ENCODE data around the gene IPO13. TPM values are rescaled to one million over a fixed set of nuclear protein-coding genes. Genes with fewer than 3 reads are reported as not detected.

Gene IPO13
- total RNA-seq, 1 experiment from 2014 or later, result 25.0 TPM

DNA sequence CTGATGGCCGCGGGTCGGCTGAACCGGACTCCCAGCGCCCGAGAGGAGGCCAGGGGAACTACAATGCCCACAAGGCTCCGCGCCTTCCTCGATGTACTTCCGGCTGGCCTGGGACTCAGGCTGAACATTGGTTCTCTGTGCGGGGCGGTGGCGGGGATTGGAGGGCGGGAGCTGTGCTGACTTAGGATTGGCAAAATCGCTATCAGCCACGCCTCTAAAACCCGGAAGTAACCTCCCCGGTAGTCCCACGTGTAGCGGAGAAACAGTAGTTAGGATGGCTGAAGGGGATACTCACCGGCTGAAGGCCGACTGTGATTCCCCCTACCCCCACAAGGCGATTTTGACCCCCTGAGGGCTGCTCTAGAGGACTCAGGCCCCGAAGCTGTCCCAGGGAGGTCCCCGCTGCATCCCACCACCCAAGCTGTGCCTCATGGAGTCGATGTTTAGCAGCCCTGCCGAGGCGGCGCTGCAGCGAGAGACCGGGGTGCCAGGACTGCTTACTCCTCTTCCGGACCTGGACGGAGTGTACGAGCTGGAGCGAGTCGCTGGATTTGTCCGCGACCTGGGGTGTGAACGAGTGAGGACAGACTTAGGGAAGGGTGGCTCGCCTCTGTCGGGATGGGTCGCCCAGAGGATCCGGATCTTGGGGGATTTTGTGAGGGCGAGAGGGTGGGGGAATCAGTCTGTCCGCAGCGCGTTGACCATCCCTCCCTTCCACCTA is 23.2 kb downstream of the IPO13 start, which contains the start of gene DPH2:
DPH2 (plus strand) TSS at position 265 of the 721 bp plus-strand sequence; CDS start at position 431, 166 bp downstream.
- Histone ChIP-seq H3K4me1 (replicated peaks; ENCODE audit: insufficient read depth) (peaks cover 15% of the 10 kb centered on the region), H3K4me3 (peak within 1 kb of the TSS; percentile 100), H3F3A (ENCODE audit: insufficient read depth, low read depth) (peaks cover 31% of the 10 kb centered on the region), H3K9me2 (ENCODE audit: insufficient read depth) (no peaks in the 10 kb centered on the region), H4K20me1 (ENCODE audit: insufficient read depth) (no peaks in the 10 kb centered on the region), H3K79me2 (ENCODE audit: low read depth) (peaks cover 19% of the 10 kb centered on the region), H3K4me2 (peak within 1 kb of the TSS; percentile 96), H2AFZ (peak within 1 kb of the TSS; percentile 86), H3K27me3 (ENCODE audit: insufficient read depth, low read depth) (no peaks in the 10 kb centered on the region), H3K36me3 (ENCODE audit: low read depth) (0 out of 2 replicates have a peak, but pooled peaks cover 6% of the 10 kb centered on the region), H3K27ac (no peak within 1 kb of the TSS), H3K9me3 (ENCODE audit: insufficient read depth, low read depth) (no peaks in the 10 kb centered on the region)
- intact Hi-C loops (cut with micrococcal nuclease; ENCODE audit: unreplicated experiment), result loop anchor here (1.0 to 10.0 kb wide), 2 partner anchors 24 to 265 kb away; partner anchors contain the start of genes IPO13 and ST3GAL3
- ChIA-PET POLR2A (ENCODE audit: unreplicated experiment) (interaction anchor here (0.7 kb wide), 2 partner anchors 23 to 388 kb away, joined by 3 to 4 read pairs; partner anchors contain the start of gene IPO13), CTCF (interaction anchor here (0.6 to 1.3 kb wide), 2 partner anchors 37 to 78 kb away, joined by 4 to 8 read pairs; no protein-coding TSS in a partner anchor)
- no peak for TF ChIP-seq EZH2 (IDR thresholded peaks at IDR 0.05; ENCODE audit: low read depth)
- TF ChIP-seq, protein P1, sequence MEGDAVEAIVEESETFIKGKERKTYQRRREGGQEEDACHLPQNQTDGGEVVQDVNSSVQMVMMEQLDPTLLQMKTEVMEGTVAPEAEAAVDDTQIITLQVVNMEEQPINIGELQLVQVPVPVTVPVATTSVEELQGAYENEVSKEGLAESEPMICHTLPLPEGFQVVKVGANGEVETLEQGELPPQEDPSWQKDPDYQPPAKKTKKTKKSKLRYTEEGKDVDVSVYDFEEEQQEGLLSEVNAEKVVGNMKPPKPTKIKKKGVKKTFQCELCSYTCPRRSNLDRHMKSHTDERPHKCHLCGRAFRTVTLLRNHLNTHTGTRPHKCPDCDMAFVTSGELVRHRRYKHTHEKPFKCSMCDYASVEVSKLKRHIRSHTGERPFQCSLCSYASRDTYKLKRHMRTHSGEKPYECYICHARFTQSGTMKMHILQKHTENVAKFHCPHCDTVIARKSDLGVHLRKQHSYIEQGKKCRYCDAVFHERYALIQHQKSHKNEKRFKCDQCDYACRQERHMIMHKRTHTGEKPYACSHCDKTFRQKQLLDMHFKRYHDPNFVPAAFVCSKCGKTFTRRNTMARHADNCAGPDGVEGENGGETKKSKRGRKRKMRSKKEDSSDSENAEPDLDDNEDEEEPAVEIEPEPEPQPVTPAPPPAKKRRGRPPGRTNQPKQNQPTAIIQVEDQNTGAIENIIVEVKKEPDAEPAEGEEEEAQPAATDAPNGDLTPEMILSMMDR (conservative IDR thresholded peaks at IDR 0.05), result no peak
- TSS peak; percentile 39 for BruUV-seq (replicated peaks)
- DNase-seq, result peak; percentile 93

GRCh38 chr1:43970502-43970901 is 23.8 kb downstream of the IPO13 start:
- H3K9me2 ChIP-seq (ENCODE audit: insufficient read depth), result no peaks in the 10 kb centered on the region
- ChIA-PET CTCF (interaction anchor here (0.6 to 1.3 kb wide), 6 partner anchors 25 to 757 kb away, joined by 3 to 8 read pairs (median 5); partner anchors contain the start of gene PTPRF), POLR2A (ENCODE audit: unreplicated experiment) (no interaction called here)
- intact Hi-C loops (cut with micrococcal nuclease; ENCODE audit: unreplicated experiment), result loop anchor here (10.0 kb wide), 1 partner anchor 266 kb away; the partner anchor contains the start of gene ST3GAL3
- no peaks in the 10 kb centered on the region for H3K27me3 ChIP-seq (ENCODE audit: insufficient read depth, low read depth)
- peak overlapping the region; percentile 96 for H3K4me2 ChIP-seq
- BruUV-seq (replicated peaks), result no TSS peak
- H3K36me3 ChIP-seq (ENCODE audit: low read depth), result 0 out of 2 replicates have a peak, but pooled peaks cover 6% of the 10 kb centered on the region
- H4K20me1 ChIP-seq (ENCODE audit: insufficient read depth), result no peaks in the 10 kb centered on the region
- peak overlapping the region; percentile 86 for H2AFZ ChIP-seq
- H3K4me1 ChIP-seq (replicated peaks; ENCODE audit: insufficient read depth), result peaks cover 15% of the 10 kb centered on the region
- DNase-seq, result no peak
- no peaks in the 10 kb centered on the region for H3K9me3 ChIP-seq (ENCODE audit: insufficient read depth, low read depth)
- H3K27ac ChIP-seq, result no peak overlapping the region
- H3F3A ChIP-seq (ENCODE audit: insufficient read depth, low read depth), result peaks cover 31% of the 10 kb centered on the region
- H3K4me3 ChIP-seq, result peak overlapping the region; percentile 100
- H3K79me2 ChIP-seq (ENCODE audit: low read depth), result peaks cover 25% of the 10 kb centered on the region
- TF ChIP-seq, protein P1 (conservative IDR thresholded peaks at IDR 0.05), result no peak
- TF ChIP-seq EZH2 (IDR thresholded peaks at IDR 0.05; ENCODE audit: low read depth), result no peak

GRCh38 chr1:43970911-43971310 is 24.2 kb downstream of the IPO13 start:
- TF ChIP-seq, protein P1 (conservative IDR thresholded peaks at IDR 0.05), result no peak
- TF ChIP-seq EZH2 (IDR thresholded peaks at IDR 0.05; ENCODE audit: low read depth), result no peak
- H3K9me3 ChIP-seq (ENCODE audit: insufficient read depth, low read depth), result no peaks in the 10 kb centered on the region
- no peaks in the 10 kb centered on the region for H4K20me1 ChIP-seq (ENCODE audit: insufficient read depth)
- peak overlapping the region; percentile 100; the same call in 1 of the 2 replicates for H3K4me3 ChIP-seq
- H3K27ac ChIP-seq, result no peak overlapping the region
- intact Hi-C loops (cut with micrococcal nuclease; ENCODE audit: unreplicated experiment), result loop anchor here (10.0 kb wide), 1 partner anchor 266 kb away; the partner anchor contains the start of gene ST3GAL3
- peaks cover 31% of the 10 kb centered on the region for H3F3A ChIP-seq (ENCODE audit: insufficient read depth, low read depth)
- peak overlapping the region; percentile 96 for H3K4me2 ChIP-seq
- H3K4me1 ChIP-seq (replicated peaks; ENCODE audit: insufficient read depth), result peaks cover 19% of the 10 kb centered on the region
- no peak for DNase-seq
- no TSS peak for BruUV-seq (replicated peaks)
- no peaks in the 10 kb centered on the region for H3K9me2 ChIP-seq (ENCODE audit: insufficient read depth)
- 0 out of 2 replicates have a peak, but pooled peaks cover 6% of the 10 kb centered on the region for H3K36me3 ChIP-seq (ENCODE audit: low read depth)
- no peaks in the 10 kb centered on the region for H3K27me3 ChIP-seq (ENCODE audit: insufficient read depth, low read depth)
- H2AFZ ChIP-seq, result no peak overlapping the region
- ChIA-PET POLR2A (ENCODE audit: unreplicated experiment) (no interaction called here), CTCF (interaction anchor here (0.6 to 0.9 kb wide), 4 partner anchors 25 to 756 kb away, joined by 3 to 6 read pairs (median 4); partner anchors contain the start of gene PTPRF)
- peaks cover 29% of the 10 kb centered on the region for H3K79me2 ChIP-seq (ENCODE audit: low read depth)
